IPS-18c (cell line): ENCODE measurements around the gene MRRF.

Experiments used
- H3K4me3 ChIP-seq: 2 replicates; pipeline ENCODE4 v1.7.0; 2013; ENCODE audit warnings: low read depth, mild to moderate bottlenecking, low read length, moderate library complexity; ENCODE audit not compliant: insufficient read depth
- H3K9me3 ChIP-seq: one replicate; pipeline ENCODE4 v1.6.1; 2013; ENCODE audit warnings: mild to moderate bottlenecking, low read length, moderate library complexity; ENCODE audit not compliant: control insufficient read depth, insufficient read depth

Gene MRRF, protein sequence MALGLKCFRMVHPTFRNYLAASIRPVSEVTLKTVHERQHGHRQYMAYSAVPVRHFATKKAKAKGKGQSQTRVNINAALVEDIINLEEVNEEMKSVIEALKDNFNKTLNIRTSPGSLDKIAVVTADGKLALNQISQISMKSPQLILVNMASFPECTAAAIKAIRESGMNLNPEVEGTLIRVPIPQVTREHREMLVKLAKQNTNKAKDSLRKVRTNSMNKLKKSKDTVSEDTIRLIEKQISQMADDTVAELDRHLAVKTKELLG

DNA sequence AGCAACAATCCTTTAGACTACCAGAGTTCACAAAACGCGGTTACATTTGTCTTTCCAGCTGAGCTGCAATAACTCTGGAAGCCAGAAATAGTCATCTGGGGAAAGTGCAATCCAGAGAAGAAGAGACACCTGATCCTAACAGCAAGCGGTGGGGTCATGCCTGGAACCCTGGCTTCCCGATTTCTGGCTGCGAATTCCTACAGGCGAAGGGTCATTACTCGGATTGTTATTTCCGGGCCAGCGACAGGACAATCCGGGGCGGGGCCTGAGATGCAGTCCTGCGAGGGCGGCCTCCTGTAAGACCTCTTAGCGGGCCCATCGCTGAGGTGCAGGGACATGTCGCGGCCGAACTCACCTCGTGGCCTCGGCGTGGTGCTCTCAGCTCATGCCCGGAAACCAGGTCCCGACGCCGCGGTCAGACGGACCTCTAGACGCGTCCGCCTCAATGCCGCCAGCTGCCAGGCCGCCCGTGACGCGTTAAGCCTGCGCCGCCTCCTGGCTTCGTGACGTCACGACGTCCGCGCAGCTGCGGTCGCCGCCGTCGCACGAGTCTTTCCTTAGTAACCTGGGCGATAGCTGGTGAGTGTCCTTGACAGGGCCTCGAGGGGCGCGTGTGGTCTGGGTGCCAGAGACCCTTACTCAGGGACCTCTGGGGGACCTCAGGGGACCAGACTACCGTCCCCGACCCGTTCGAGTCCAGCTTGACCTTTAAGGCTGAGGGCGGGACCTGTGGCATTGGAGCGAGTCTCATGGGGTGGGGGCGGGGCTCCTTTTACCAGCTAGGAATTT lies at the start of gene MRRF, which contains the start of gene RBM18:
Gene MRRF, plus strand, starts transcription at position 523 of the 789 bp plus-strand sequence. CDS start 6,010 bp downstream, outside the sequence.
Gene RBM18, minus strand, starts transcription at position 481 of the 789 bp plus-strand sequence. CDS start 3,348 bp downstream, outside the sequence.
- peak within 1 kb of the TSS; percentile 97 for H3K4me3 ChIP-seq
- H3K9me3 ChIP-seq: no peaks in the 10 kb centered on the region

DNA sequence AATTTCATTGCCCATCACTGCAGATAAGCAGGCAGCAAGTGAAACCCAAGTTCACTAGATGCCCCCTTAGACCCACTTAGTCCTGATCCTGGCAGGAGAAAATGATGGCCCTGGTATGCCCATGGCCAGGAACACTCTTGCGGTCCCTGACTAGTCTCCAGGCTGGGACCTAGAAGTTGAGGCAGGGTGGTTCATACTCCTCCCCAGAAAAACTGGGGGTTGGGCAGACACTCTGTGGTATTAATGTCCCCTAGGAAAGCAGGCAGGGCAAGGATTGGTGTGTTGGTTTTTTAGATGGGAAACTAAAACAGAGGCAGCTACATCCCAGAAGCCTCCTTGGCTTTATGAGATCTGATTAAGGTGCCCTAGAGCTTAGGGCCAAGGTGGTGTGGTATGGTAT lies 49.0 kb upstream of the MRRF start:
- Histone ChIP-seq H3K4me3 (no peak overlapping the region), H3K9me3 (peaks cover 2% of the 10 kb centered on the region)

DNA sequence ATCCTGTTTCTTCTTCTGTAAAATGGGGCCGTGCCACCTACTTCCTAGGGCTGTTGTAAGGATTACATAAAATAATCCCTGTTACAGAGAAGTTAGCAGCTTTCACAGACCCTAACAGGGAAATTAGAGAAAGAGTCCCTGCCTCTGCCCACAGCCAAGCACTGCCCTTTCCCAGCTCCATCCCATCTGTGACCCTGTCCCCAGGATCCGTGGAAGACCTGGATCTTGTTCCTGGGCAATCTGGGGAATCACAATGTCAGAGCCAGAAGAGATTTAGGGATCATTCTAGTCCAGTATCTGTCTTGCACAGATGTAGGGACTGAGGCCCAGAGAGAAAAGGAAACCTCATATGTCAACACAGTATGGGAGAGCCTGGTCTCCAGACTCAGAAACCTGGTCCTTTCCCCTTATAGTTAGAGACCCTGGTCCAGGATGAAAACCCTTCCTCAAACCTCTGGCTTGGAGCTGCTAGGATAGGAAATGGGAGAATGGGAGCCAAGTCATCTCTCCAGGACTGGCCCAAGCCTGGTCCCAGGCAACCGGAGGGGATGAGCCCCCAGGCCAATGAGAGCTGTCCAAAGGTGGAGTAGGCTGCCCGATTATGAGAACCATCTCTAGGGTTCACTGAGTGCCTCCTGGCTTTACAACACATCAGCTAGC lies 48.4 kb upstream of the MRRF start:
- H3K9me3 ChIP-seq: peaks cover 2% of the 10 kb centered on the region
- H3K4me3 ChIP-seq: no peak overlapping the region

DNA sequence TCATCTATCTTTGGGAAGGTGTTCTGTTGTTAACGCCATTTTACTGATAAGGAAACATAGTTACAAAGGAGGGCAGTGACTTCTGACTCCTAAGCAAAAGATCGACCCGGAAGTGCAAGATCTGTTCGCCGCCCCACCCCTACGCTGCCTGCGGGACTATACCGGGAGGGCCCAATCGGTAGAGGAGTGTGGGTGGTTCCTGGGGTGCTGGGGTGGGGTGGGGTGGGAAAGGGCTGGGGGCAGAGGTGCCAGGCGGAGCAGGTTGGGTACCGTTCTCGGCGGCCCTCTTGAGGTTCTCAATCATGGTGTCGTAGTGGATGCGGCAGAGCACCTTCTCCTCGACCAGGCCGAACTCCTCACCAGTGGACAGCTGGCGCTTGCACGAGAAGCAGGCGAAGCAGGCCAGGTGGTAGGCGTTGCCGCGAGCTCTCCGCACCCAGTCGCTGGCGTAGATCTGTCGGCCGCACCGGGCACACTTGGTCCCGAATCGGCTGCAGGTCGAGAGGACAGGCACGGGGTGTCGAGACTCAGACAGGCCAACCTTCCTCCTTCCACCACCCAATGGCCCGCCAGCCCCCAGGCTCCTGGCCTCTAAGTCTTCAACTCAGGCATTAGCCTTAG lies 47.8 kb upstream of the MRRF start:
- H3K4me3 ChIP-seq: peak overlapping the region; percentile 11; the same call in 1 of the 2 replicates
- peaks cover 2% of the 10 kb centered on the region for H3K9me3 ChIP-seq

DNA sequence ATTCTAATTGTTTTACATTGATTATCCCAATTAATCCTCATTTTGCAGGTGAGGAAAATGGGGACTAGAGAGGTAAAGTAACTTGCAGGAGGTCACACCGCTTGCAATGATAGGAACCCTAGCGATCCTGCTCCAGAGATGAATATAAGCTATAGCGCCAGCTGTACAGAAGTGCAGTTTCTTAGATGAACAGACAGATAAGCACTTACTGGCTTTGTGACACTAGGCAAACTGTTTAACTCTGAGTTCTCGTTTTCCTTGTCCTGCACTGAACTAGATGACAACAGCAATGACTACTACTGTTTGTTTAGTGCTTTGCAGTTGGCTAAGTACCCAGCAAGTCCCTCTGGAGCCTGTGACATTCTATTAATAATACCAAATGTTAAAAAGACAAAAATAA lies 47.0 kb upstream of the MRRF start:
- no peak overlapping the region for H3K4me3 ChIP-seq
- H3K9me3 ChIP-seq: peaks cover 2% of the 10 kb centered on the region

DNA sequence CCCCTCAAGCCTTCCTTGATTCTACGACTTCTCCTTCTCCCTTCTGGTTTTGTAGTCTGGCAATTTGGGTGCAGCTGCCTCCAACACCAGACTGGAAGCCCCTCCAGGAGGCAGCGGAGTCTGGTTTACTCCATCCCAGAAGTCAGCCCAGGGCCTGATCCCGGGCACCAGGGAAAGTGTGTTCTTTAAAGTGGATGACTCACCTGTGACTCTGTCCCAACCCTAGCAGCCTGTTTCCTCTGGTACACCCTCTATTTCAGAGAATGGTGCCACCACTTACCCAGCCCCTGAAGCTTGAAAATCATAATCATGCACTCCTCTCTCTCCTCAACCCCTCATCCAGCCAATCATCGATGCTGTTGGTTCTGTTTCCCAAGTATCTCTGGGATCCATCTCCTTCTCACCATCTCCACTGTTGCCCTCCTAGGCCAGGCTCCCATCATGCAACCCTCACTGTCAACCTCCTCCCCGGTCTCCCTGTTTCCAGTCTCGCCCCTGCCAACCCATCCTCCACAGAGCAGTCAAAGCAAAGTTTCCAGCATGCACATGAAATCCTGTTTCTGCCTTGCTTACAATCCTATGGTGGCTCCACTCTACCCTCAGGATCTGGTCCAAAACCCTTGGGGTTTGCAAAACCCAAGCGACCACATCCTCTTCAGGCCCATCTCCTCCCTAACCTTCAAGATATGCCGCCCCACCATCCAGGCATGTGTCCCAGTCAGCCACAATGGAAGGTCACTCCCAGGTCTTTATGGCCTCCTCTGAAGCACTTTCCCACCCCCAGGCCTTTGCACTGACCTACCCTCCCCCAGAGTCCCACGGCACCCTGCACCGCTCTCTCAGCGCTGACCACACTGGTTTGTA lies 46.4 kb upstream of the MRRF start:
- Histone ChIP-seq H3K4me3 (peak overlapping the region; percentile 48; the same call in 1 of the 2 replicates), H3K9me3 (peaks cover 2% of the 10 kb centered on the region)

DNA sequence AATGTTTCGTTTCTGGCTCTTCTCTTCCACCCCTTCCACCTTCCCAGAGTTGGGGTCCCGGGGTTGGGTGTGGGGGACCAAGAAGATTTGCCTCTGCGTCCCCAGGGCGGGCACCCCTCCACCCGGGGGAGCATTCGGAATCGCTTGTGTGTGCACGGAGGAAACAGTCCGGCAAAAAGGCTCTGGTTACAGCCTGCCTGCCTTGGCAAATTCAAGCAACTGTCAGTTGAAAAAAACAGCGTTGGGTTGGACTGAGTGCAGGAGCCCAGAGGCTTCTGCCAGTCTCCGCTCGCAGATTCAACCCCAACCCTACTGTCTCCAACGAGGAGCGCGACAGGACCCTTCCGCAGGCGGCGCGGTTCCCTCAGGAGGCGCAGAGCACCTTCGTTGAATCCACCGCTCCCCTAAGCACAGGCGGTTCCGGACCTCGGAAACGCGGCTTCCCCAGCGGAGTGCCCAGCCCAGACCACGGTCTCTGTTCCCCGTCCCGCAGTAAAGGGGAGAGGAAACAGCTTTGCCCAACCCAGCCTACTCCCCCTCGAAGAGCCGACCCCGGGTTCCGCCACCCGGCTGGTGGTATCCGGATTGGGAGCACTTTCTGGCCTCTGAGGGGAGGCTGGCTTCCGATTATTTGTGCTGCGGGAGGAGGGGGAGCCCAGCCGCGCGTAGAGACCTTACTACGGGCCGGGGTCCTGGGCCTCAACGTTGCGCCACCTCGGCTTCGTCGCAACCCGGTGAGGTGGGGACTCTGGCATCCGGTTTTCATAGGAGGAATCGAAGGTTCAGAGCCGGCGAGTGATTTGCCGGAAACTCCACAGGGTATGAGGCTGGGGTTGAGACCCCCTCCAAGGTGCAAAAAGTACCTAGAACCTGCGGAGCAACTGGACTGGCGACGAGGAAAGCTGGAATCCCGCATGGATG lies 45.5 kb upstream of the MRRF start:
- H3K9me3 ChIP-seq: peaks cover 4% of the 10 kb centered on the region
- H3K4me3 ChIP-seq: peak overlapping the region; percentile 48

DNA sequence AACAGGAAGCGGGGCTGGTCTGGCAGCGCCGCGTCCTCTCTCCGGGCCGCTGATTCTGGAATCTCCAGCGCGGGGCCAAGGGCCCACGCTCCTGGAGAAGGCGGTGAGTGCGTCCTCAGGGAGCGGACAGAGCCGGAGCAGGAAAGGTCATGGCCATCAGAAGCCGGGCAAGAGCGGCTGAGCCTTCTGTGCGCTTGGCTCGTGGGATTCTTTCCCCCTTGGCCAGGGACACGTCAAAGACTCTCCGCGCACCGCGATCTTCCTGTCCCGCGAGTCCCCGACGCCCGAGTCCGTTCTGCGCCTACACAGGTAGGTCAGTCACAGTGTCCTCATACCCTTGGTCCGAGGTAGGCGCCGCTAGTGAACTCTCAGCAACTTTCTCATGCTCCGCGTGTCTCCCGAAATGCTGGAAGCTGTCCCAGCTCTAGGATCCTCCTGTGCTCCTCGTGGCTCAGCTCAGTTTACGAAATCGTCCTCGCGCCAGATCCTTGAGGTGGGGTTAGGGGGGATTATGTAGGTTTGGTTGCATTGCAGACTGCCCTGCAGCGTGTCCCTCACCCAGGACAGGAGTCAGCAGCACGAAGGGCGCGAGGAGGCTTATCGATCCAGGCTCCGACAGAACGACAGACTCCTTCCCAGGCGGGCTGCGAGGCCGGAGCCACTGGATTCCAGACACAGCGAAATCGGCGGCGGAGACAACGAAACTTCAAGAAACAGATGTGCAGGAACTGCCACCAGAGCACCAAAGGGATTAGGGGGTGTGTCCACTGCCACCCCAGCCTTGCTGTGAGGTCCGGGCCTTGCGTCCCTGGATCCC lies 44.6 kb upstream of the MRRF start:
- H3K4me3 ChIP-seq: peak overlapping the region; percentile 48
- peaks cover 4% of the 10 kb centered on the region for H3K9me3 ChIP-seq

DNA sequence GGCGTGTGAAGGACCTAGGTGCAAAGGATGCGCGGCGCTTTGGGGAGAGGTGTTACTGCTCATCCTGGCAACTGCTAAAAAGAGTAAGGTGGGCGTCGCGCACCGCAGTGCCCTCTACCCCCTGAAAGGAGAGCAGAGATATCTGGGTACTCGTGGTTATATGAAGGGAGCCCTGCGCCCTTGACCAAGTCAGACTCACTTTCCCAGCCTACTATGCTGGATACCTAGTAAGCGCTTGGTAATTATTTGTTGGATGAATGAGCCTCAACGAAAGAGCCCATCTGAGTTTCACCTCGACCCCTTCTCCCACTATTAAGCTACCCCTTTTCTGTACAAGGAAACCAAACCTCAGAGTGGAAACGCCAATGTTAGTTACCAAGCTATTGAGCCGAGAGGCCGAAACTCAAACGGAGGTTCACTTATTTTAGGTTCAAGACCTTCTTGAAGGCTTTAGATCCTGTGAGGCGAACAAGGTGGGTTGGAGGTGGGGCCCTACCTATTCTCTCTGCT lies 44.0 kb upstream of the MRRF start:
- peaks cover 4% of the 10 kb centered on the region for H3K9me3 ChIP-seq
- H3K4me3 ChIP-seq: peak overlapping the region; percentile 22

DNA sequence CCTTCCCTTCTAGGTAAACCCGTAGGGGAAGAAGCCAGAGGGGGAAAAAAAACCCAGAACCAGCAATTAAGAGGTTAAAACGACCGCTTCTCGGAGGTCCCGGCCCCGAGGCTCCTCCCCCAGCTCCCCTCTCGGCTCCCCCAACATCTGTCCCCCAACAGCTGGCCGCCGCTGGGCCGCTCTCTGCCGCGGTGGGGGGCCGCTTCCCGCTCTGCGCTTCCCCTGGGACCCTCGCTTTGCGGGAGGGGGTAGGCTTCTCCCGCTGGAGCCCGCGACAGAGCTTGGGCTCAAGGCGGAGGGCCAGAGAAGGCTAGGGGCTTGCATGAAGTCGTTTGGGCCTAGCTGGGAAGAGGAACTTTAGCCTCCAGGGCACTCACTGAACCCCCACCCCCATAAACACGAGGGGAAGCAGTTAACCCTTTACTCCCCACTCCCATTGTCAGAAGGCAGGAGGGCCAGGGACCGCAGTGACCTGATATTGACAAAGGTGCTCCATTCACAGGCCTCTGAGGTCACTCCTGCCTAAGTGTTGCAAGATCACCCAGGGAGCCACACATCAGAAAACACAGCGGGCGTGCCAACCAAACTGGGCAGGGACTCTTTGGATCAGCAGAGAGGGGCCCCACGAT lies 43.4 kb upstream of the MRRF start:
- peak overlapping the region; percentile 26 for H3K4me3 ChIP-seq

DNA sequence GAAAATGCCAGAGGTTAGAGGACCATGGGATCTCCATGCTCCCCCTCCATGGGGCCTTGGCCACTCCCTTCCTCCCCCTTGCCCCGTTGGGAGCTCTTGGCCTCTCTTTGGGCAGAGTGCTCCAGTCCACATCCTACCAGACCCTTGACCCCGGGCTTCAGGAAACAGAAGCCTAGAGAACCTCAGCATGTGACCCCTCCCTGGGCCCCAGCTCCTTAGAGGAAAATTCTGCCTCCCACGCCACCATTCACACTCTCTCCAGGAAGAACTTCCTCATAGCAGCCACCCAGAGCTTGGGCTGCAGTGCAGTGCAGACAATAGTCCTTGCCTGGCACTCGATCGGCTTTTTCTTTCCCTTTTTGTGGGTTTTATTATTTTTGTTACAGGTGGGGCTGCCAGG lies 41.9 kb upstream of the MRRF start:
- H3K4me3 ChIP-seq: no peak overlapping the region
- H3K9me3 ChIP-seq: peaks cover 4% of the 10 kb centered on the region

More for the DNA sequence above, 43.4 kb upstream of the MRRF start:
- H3K9me3 ChIP-seq: peaks cover 4% of the 10 kb centered on the region

DNA sequence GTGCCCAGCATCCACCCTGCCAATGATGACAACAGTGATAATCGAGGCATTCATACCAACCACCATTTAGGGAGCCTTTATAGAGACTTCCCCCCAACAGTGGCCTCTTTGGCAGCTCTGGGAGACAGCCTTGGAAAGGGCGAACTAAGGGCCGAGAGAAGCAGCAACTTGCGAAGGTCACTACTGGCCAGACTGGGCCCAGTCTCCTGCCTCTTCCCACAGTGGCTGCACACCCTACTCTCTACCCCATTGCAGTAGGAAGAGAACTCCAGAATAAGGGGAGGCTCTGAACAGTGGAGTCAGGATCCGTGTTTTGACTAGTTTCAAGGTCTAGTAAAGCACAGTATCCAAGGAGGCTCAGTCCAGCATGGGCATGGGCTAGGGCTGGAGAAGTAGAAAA lies 41.2 kb upstream of the MRRF start:
- no peak overlapping the region for H3K4me3 ChIP-seq
- peaks cover 7% of the 10 kb centered on the region for H3K9me3 ChIP-seq

DNA sequence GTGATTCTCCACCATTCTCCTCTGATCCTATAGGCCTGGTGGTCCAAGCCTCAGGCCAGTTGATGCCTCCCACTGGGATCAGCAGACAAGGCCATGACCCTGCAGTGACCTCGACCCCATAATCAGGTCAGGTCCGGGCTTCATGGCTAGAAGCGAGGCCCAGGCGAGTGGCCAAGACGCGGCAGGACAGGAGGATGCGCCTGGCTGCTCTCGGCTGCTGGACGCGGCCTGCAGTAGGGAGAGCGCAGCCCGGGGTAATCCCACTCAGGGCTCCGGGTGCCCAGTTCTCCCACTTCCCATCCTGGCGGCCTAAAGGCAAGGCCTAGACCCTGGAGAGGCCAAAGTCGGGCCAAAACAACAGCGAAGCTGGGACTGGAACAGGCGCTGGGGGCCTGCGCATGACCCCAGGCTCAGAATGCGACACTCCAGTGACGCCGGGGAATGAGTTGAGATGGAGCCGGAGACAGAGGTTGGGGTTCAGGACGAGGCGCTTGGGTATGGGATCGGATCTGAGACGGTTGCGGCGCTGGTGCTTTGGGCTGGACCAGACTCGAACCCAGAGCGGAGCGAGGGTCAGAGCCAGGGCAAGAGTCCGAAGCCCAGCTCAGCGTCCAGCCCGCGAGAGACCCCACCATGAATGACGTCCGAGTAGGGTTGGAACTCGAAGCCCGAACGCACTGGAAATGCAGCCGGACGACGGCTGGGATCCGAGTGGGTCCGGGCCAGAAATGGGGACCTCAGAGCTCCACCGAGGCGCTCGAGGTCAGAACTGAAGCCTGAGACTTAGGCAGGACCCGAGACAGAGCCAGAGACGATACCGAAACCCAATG lies 39.2 kb upstream of the MRRF start:
- no peak overlapping the region for H3K4me3 ChIP-seq
- peaks cover 8% of the 10 kb centered on the region for H3K9me3 ChIP-seq
